LNCaP clone FGC (cell line): ENCODE results near the gene LPAR4.

Experiments
- DNase-seq: peaks from one replicate; pipeline ENCODE4 v3.0.0-alpha.2; 2011; ENCODE audit warnings: low read depth
- H3K4me3 ChIP-seq: 2 replicates; pipeline ENCODE4 v1.5.1; 2011; ENCODE audit warnings: mild to moderate bottlenecking, low read depth, low read length, control low read depth
- CTCF ChIP-seq: IDR thresholded peaks from 2 replicates; pipeline ENCODE4 v1.5.1; 2012; ENCODE audit warnings: mild to moderate bottlenecking; ENCODE audit not compliant: control insufficient read depth, insufficient read depth; ENCODE audit errors: extremely low read depth

The LPAR4 gene

GRCh38 chrX:78747489-78747888 is at the start of gene LPAR4:
LPAR4 (plus strand) TSS chrX:78747720; CDS start chrX:78754870, 7,150 bp downstream.
- DNase-seq = no peak
- TF ChIP-seq CTCF = no peak
- H3K4me3 ChIP-seq = no peak within 1 kb of the TSS

DNA sequence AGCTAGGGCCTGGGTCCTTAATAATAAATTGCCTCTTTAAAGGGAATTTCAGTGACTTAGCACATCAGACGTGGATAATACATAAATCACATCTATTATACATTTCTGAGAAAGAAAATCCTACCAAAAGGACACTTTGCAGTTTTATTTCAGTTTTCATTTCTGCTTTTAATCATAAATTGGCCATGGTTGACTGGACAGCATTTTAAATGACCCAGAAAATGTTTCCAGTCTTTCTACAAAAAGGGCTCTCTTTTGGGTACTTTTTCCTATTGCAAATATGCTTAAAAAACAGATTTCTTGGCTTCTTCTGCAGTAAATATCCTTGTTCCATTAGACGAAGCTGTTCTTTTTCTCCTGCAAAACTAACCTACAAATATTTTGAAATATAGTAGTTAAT is 41.4 kb upstream of the LPAR4 start:
- no peak overlapping the region for H3K4me3 ChIP-seq
- TF ChIP-seq CTCF = no peak
- no peak for DNase-seq

GRCh38 chrX:78708262-78708661 is 39.3 kb upstream of the LPAR4 start:
- peak; percentile 54 for TF ChIP-seq CTCF
- DNase-seq = no peak
- H3K4me3 ChIP-seq = no peak overlapping the region

- no peak for DNase-seq
- H3K4me3 ChIP-seq = no peak overlapping the region
- no peak for TF ChIP-seq CTCF
These were observed 38.7 kb upstream of the LPAR4 start for GRCh38 chrX:78708816-78709215.

GRCh38 chrX:78710171-78710570 is 37.3 kb upstream of the LPAR4 start:
- no peak for TF ChIP-seq CTCF
- no peak overlapping the region for H3K4me3 ChIP-seq
- DNase-seq = no peak

DNA sequence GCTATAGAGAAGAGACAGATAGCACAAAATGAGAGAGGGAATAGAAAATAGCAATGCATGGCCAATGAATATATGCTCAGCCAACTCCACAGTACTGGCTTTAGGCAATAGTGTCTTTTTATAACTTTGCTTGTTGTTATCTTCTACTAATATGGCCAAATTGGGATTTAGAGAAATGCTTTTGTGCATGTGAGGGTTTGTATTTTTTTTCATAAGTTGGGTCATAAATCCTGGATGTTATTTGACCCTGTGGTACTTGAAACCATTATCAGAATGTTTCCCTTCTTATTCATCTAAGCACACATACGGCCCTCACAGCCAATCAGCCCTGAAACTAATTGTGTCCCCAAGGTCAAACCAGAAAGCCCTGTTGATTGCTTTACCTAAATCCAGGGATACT is 35.2 kb upstream of the LPAR4 start:
- TF ChIP-seq CTCF = no peak
- H3K4me3 ChIP-seq = no peak overlapping the region
- no peak for DNase-seq

- TF ChIP-seq CTCF = no peak
- no peak overlapping the region for H3K4me3 ChIP-seq
- no peak for DNase-seq
These were observed 22.2 kb upstream of the LPAR4 start for GRCh38 chrX:78725287-78725686.
